Limb (tissue), 2 donors: ENCODE data around the gene CATSPER3.

ENCODE experiments used
- DNase-seq, 2 donors: peaks; one replicate each; pipeline ENCODE4 v3.0.0-alpha.2; 2016; ENCODE audit errors: extremely low spot score in 2 of 2

Gene CATSPER3

DNA sequence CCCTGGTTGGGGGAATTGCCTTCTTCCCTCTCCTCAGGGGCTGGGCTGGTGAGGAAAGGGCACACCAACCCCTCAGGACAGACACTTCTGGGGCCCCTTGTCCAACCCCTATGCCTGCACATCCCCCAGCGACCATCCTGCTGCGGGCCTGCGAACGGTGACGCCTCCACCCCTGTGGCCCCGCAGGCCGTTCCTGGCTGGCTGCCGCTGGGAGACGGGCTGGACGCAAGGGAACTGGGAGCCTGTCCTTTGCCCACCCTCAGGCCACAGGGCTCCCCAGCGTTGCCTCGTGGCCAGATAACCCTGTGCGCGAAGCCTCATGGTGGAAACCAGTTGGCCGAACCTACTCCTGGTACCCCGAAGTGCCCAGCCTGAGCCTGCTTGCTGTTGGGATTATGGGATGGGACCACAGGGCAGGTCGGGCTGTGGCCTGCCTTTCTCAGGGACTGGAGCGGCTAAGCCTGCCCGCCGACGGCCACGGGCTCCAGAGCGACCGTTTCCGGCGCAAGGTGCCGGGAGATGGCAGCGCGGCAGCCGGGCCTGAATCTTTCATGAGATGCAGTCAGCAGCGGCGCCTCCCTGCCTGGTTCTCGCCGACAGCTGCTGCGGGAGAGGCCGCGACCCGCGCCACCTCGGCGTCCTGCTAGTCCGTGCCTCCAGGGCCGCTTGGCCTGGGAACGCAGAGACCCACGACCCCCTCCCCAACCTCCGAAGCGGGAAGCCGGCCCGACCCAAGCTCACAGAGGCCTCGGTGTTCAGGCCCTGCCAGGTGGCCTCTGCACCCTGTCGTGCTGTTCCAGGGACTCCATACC is 72.8 kb downstream of the CATSPER3 start:
- peak in 1 of 2 donors; percentile 66 for DNase-seq

GRCh38 chr5:135041145-135041587 is 73.5 kb downstream of the CATSPER3 start:
- no peak for DNase-seq

DNA sequence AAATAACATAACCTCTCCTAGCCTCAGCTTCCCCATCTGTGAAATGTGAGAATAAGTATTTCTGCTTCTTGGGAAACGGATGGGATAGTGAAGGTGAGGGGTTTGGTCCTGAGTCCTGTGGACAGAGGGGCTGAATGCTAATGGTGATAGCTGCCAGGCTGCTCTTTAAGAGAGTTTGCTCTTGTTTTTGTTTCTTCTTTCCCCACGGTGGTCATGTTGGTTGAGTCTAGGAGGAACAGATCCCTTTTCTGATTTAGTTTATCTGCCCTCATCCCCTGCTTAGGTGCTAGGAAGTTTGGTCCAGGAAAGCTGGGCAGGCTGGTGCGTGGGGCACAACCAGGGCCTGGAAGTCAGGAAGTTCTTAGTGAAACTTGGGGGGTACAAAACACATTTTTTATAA is 74.0 kb downstream of the CATSPER3 start:
- DNase-seq: no peak

GRCh38 chr5:135042595-135042994 is 74.9 kb downstream of the CATSPER3 start:
- no peak for DNase-seq

DNA sequence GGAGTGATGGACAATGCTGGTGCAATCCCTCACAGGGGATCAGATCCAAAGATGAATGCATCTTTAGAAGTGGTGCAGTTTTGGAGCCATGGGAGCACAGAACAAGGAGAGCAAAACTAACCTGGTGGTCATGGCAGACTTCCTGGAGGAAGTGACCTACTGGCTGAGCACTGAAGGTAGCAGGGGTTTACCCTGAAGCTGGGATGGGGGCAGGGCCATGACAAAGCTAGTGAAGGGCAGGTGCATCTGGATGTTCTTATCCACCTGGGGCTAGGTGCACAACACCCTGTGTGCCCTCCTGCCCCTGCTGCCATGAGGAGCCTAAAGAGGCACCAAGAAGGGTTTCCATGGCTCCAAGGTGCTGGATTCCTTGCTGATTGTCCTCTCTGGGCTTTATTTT is 77.8 kb downstream of the CATSPER3 start:
- DNase-seq: no peak

DNA sequence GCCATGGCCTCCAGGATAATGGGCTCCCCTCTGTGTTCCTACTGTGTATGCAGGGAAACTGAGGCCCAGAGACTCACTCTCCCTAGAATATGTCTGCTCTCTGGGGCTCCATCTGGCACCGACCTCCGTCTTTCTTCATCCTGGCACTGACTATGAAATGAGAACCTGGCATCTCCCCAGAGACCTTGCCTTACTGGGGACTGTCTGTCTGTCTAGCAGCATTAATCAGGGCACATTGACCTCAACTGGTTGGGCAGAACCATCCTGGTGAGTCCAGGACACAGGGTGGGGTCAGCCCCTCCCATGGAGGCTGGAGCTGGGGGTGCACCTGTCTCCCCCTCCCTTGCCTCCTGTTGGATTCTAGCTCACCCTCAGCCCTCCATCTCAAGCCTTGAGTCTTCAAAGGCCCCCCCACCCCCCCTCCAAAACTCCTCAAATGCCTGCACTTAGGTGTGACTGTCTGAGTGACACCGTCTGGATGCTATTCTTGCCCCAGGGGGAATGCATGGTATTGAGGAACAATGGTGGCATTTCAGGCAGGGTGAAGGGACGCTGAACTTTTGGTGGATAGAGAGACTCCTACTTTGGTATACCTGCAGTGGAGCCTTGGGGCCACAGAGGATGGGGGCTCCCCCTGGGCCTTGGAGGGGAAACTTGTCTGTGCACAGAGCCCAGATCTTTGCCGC is 79.1 kb downstream of the CATSPER3 start:
- DNase-seq: no peak

- no peak for DNase-seq
Measured at GRCh38 chr5:135047347-135047695, 79.6 kb downstream of the CATSPER3 start.

- no peak for DNase-seq
Measured at GRCh38 chr5:135048286-135048685, 80.6 kb downstream of the CATSPER3 start.

GRCh38 chr5:135048930-135049329 is 81.2 kb downstream of the CATSPER3 start:
- no peak for DNase-seq

DNA sequence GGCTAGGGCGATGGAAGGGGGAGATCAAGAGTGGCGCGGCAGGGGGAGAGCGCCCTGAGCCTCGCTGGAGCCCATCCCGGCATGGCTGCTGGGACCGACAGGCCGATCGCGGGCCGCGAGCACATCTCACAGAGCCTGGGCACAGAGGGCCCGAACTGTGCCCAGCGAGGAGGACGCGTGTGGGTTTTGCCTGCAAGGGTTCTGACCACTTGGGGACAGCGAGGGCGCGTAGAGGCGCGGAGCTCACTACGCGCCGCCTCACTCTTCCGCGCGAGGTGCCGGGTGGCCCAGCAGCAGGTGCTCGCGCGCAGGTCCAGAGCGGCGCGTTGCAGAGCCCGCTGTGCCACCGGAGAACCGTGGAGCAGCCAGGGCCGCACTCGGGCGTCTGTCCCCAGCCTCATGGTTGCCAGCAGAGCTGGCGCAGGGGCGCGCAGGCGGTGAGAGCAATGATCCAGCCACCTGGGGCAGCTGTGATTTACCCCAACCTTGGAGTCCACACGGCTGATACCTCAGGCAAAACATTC is 82.6 kb downstream of the CATSPER3 start:
- DNase-seq: no peak

- no peak for DNase-seq
Measured at GRCh38 chr5:135051399-135051798, 83.7 kb downstream of the CATSPER3 start.

- no peak for DNase-seq
Measured at GRCh38 chr5:135051872-135052271, 84.2 kb downstream of the CATSPER3 start.

DNA sequence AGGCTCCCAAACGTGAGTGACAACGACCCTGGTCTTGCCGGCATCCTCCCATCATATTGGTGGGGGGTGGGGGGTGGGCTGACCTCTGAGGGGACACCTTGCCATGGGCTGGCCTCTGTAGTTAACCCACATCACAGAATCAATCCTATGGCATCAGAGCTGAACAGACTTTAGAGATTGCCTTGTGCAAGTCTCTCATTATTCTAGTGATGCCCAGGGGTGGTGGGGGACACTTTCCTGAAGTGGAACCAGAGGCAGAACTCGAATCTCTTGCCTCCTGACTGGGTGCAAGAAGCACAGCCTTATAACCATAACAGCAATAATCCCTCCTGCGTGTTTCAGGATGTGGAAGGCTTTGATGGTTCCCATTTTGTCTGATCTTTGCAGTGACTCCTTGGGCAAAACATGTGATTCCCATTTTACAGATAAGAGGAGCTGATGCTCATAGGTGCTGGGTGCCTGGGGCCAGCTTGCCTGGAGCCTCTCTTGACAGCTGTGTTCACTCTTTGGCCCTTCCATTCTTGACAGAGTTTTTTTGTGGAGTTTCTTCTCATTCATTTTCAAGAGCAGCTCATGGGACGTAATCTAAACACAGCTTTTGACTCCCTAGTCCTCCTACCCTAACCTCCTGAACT is 84.9 kb downstream of the CATSPER3 start:
- DNase-seq: no peak

GRCh38 chr5:135053278-135053677 is 85.6 kb downstream of the CATSPER3 start:
- DNase-seq: no peak

GRCh38 chr5:135053989-135054388 is 86.3 kb downstream of the CATSPER3 start:
- no peak for DNase-seq

GRCh38 chr5:135054546-135054945 is 86.8 kb downstream of the CATSPER3 start:
- no peak for DNase-seq

DNA sequence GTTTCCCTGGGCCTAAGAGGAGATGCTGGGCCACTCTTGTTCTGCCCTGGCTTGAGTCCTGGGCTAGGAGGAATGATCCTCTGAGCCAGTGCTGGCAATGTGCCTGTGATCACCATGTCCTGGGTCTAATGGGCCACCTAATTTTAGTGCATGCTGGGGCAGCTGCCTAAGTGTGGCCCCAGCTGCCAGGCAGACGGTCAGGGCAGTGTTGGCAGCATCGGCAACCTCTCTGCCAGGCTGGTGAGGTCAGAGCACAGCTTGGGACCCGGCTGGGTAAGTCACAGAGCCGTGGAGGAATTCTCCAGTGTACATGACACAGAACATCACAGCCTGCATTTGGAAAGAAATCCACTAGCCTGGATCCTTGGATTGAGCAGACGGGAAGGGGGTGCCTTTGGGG is 87.7 kb downstream of the CATSPER3 start:
- no peak for DNase-seq

- DNase-seq: no peak
Measured at GRCh38 chr5:135056316-135057030, 88.8 kb downstream of the CATSPER3 start.

DNA sequence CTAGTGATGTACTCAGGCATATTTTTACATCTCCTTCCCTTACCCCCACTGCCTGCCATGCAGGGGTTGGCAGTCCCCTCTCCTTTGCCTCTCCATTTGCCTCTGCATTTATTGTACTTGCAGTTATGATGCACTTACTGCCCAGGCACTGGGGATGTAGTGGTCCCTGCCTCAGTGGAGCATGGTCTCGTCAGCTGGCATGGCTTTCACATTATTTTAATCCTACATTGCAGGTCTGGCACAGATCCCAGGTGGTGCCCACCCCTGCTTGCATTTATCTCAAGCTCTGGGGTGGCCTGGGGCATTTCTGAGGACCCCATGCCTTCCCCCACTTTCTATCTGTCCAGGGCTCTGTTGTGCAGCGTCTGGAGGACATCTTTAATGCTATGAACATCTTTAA is 89.5 kb downstream of the CATSPER3 start:
- no peak for DNase-seq

GRCh38 chr5:135058331-135058732 is 90.6 kb downstream of the CATSPER3 start:
- no peak for DNase-seq
